Gastrocnemius medialis (tissue), 4 donors: ENCODE data around the gene CTDSPL.

Experiments used
- CTCF ChIP-seq, 5 experiments: fragments of 450-650 bp in 3 of 5; fragments of 200-600 bp in 2 of 5; sonication (generic) in 2 of 5; IDR thresholded peaks in 4 of 5; conservative IDR thresholded peaks in 1 of 5; 1 replicate in 4 of 5; 2 replicates in 1 of 5; pipeline ENCODE4 v1.5.1; 2016 to 2019; ENCODE audit warnings: antibody characterized with exemption in 5 of 5, mild to moderate bottlenecking in 3 of 5, moderate library complexity in 3 of 5
- POLR2A ChIP-seq, 2 donors: fragments of 450-650 bp; IDR thresholded peaks; one replicate each; pipeline ENCODE4 v1.6.1; 2017; ENCODE audit warnings: antibody characterized with exemption in 2 of 2, mild to moderate bottlenecking in 2 of 2, moderate library complexity in 2 of 2

DNA sequence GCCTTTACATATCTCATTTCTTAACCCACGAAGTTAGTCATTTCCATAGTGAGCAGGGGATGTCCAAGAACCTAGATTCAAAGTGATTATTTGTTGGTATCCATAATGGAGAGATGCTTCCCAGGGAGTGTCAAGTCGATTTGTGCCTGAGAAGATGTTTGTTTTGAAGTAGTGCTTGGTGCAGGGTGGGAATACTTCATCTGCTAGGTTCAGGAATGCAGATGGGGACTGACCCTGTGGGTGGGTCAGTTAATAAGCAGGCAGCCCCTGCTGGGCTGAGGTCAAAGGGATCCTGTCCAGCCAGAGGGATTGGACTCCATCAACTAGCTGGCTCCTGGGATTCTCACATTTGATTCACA, 84.8 kb downstream of the CTDSPL start:
- TF ChIP-seq CTCF (IDR thresholded peaks at IDR 0.05 in 4 of 5, conservative IDR thresholded peaks at IDR 0.05 in 1 of 5) (no peak), POLR2A (IDR thresholded peaks at IDR 0.05) (no peak)
